ENCODE measurements around the gene MDFIC2.
A peak's percentile ranks its signal among the peaks of the same experiment; 100 is the strongest.
"Not testable (repeated sequence)": the region's sequence is repeated elsewhere in the genome, so short reads cannot be mapped to it uniquely, and the experiment has no call there.

The MDFIC2 gene

GRCh38 chr3:70312336-70312735 lies at the start of gene MDFIC2:
MDFIC2 (minus strand) TSS chr3:70312638; CDS start chr3:70311973, 665 bp downstream.
- no peak for DNase-seq

- DNase-seq: no peak
Measured at GRCh38 chr3:70360979-70361760, 48.7 kb upstream of the MDFIC2 start.

- DNase-seq: no peak
Measured at GRCh38 chr3:70359711-70360110, 47.3 kb upstream of the MDFIC2 start.

GRCh38 chr3:70358978-70359580 lies 46.6 kb upstream of the MDFIC2 start:
- peak in 19 of 56 donors; percentile 0 to 32 (median 3) for DNase-seq

GRCh38 chr3:70352215-70352614 lies 39.8 kb upstream of the MDFIC2 start:
- DNase-seq: no peak

- DNase-seq: no peak
Measured at GRCh38 chr3:70342149-70342548, 29.7 kb upstream of the MDFIC2 start.

- not testable (repeated sequence) for DNase-seq
Measured at GRCh38 chr3:70336885-70337284, 24.4 kb upstream of the MDFIC2 start.

GRCh38 chr3:70333080-70333479 lies 20.6 kb upstream of the MDFIC2 start:
- no peak for DNase-seq

- no peak for DNase-seq
Measured at GRCh38 chr3:70315021-70315420, 2.6 kb upstream of the MDFIC2 start.

- DNase-seq: no peak
Measured at GRCh38 chr3:70310809-70311208, 1.6 kb downstream of the MDFIC2 start.

- DNase-seq: no peak
Measured at GRCh38 chr3:70309591-70309990, 2.8 kb downstream of the MDFIC2 start.

- DNase-seq: peak in 23 of 56 donors; percentile 0 to 39 (median 7)
Measured at GRCh38 chr3:70308760-70309159, 3.7 kb downstream of the MDFIC2 start.

- DNase-seq: no peak
Measured at GRCh38 chr3:70306736-70307135, 5.7 kb downstream of the MDFIC2 start.

GRCh38 chr3:70298385-70298784 lies 14.1 kb downstream of the MDFIC2 start:
- no peak for DNase-seq

GRCh38 chr3:70291097-70291482 lies 21.3 kb downstream of the MDFIC2 start:
- DNase-seq: no peak

- not testable (repeated sequence) for DNase-seq
Measured at GRCh38 chr3:70290431-70291096, 21.9 kb downstream of the MDFIC2 start.

- DNase-seq: no peak
Measured at GRCh38 chr3:70281663-70282062, 30.8 kb downstream of the MDFIC2 start.

- no peak for DNase-seq
Measured at GRCh38 chr3:70277304-70277703, 35.1 kb downstream of the MDFIC2 start.

- DNase-seq: no peak
Measured at GRCh38 chr3:70276901-70277300, 35.5 kb downstream of the MDFIC2 start.

- no peak for DNase-seq
Measured at GRCh38 chr3:70273492-70273891, 38.9 kb downstream of the MDFIC2 start.

- DNase-seq: no peak
Measured at GRCh38 chr3:70272798-70273197, 39.6 kb downstream of the MDFIC2 start.

GRCh38 chr3:70264122-70264780 lies 48.2 kb downstream of the MDFIC2 start:
- DNase-seq: no peak

All from nucleus accumbens (tissue), 56 donors.